ENCODE measurements around the gene LRP1B.

The LRP1B gene

GRCh38 chr2:142131010-142131669, at the start of gene LRP1B:
TSS of gene LRP1B (minus strand) at chr2:142131016. CDS start at chr2:142130729, 287 bp downstream.
- peak; percentile 3 to 51 for DNase-seq (ENCODE audit: low read depth in 1 of 2, low spot score in 1 of 2)
- in situ Hi-C loops (cut with HindIII; ENCODE audit: low pct_unique_long_range_greater_than_20kb, low sequenced_read_pairs) = no loop called here
- TF ChIP-seq JUND (IDR thresholded peaks at IDR 0.05; ENCODE audit: low read depth) = no peak

- in situ Hi-C loops (cut with HindIII; ENCODE audit: low pct_unique_long_range_greater_than_20kb, low sequenced_read_pairs) = no loop called here
- DNase-seq (ENCODE audit: low read depth in 1 of 2, low spot score in 1 of 2) = no peak
These were observed 48.9 kb upstream of the LRP1B start for GRCh38 chr2:142179686-142180085.

GRCh38 chr2:142178604-142179003, 47.8 kb upstream of the LRP1B start:
- no peak for DNase-seq (ENCODE audit: low read depth in 1 of 2, low spot score in 1 of 2)
- in situ Hi-C loops (cut with HindIII; ENCODE audit: low pct_unique_long_range_greater_than_20kb, low sequenced_read_pairs) = no loop called here
- no peak for TF ChIP-seq JUND (IDR thresholded peaks at IDR 0.05; ENCODE audit: low read depth)

More at GRCh38 chr2:142179686-142180085, 48.9 kb upstream of the LRP1B start:
- TF ChIP-seq JUND (IDR thresholded peaks at IDR 0.05; ENCODE audit: low read depth) = no peak

- in situ Hi-C loops (cut with HindIII; ENCODE audit: low pct_unique_long_range_greater_than_20kb, low sequenced_read_pairs) = no loop called here
- DNase-seq (ENCODE audit: low read depth in 1 of 2, low spot score in 1 of 2) = no peak
- TF ChIP-seq JUND (IDR thresholded peaks at IDR 0.05; ENCODE audit: low read depth) = no peak
These were observed 46.1 kb upstream of the LRP1B start for GRCh38 chr2:142176941-142177340.

- in situ Hi-C loops (cut with HindIII; ENCODE audit: low pct_unique_long_range_greater_than_20kb, low sequenced_read_pairs) = no loop called here
- no peak for DNase-seq (ENCODE audit: low read depth in 1 of 2, low spot score in 1 of 2)
- TF ChIP-seq JUND (IDR thresholded peaks at IDR 0.05; ENCODE audit: low read depth) = no peak
These were observed 45.1 kb upstream of the LRP1B start for GRCh38 chr2:142175813-142176338.

GRCh38 chr2:142174176-142174575, 43.4 kb upstream of the LRP1B start:
- in situ Hi-C loops (cut with HindIII; ENCODE audit: low pct_unique_long_range_greater_than_20kb, low sequenced_read_pairs) = no loop called here
- no peak for DNase-seq (ENCODE audit: low read depth in 1 of 2, low spot score in 1 of 2)
- TF ChIP-seq JUND (IDR thresholded peaks at IDR 0.05; ENCODE audit: low read depth) = no peak

- DNase-seq (ENCODE audit: low read depth in 1 of 2, low spot score in 1 of 2) = no peak
- in situ Hi-C loops (cut with HindIII; ENCODE audit: low pct_unique_long_range_greater_than_20kb, low sequenced_read_pairs) = no loop called here
- TF ChIP-seq JUND (IDR thresholded peaks at IDR 0.05; ENCODE audit: low read depth) = no peak
These were observed 40.0 kb upstream of the LRP1B start for GRCh38 chr2:142170847-142171246.

GRCh38 chr2:142165790-142166189, 35.0 kb upstream of the LRP1B start:
- no peak for TF ChIP-seq JUND (IDR thresholded peaks at IDR 0.05; ENCODE audit: low read depth)
- in situ Hi-C loops (cut with HindIII; ENCODE audit: low pct_unique_long_range_greater_than_20kb, low sequenced_read_pairs) = no loop called here
- DNase-seq (ENCODE audit: low read depth in 1 of 2, low spot score in 1 of 2) = peak; percentile 2 to 61

- no peak for TF ChIP-seq JUND (IDR thresholded peaks at IDR 0.05; ENCODE audit: low read depth)
- no peak for DNase-seq (ENCODE audit: low read depth in 1 of 2, low spot score in 1 of 2)
- in situ Hi-C loops (cut with HindIII; ENCODE audit: low pct_unique_long_range_greater_than_20kb, low sequenced_read_pairs) = no loop called here
These were observed 22.8 kb upstream of the LRP1B start for GRCh38 chr2:142153601-142154000.

GRCh38 chr2:142150453-142150852, 19.6 kb upstream of the LRP1B start:
- in situ Hi-C loops (cut with HindIII; ENCODE audit: low pct_unique_long_range_greater_than_20kb, low sequenced_read_pairs) = no loop called here
- no peak for DNase-seq (ENCODE audit: low read depth in 1 of 2, low spot score in 1 of 2)
- TF ChIP-seq JUND (IDR thresholded peaks at IDR 0.05; ENCODE audit: low read depth) = no peak

- no peak for TF ChIP-seq JUND (IDR thresholded peaks at IDR 0.05; ENCODE audit: low read depth)
These were observed 13.7 kb upstream of the LRP1B start for GRCh38 chr2:142144547-142144946.

GRCh38 chr2:142142595-142142994, 11.8 kb upstream of the LRP1B start:
- no peak for DNase-seq (ENCODE audit: low read depth in 1 of 2, low spot score in 1 of 2)
- TF ChIP-seq JUND (IDR thresholded peaks at IDR 0.05; ENCODE audit: low read depth) = no peak
- in situ Hi-C loops (cut with HindIII; ENCODE audit: low pct_unique_long_range_greater_than_20kb, low sequenced_read_pairs) = no loop called here

More at GRCh38 chr2:142144547-142144946, 13.7 kb upstream of the LRP1B start:
- DNase-seq (ENCODE audit: low read depth in 1 of 2, low spot score in 1 of 2) = no peak
- in situ Hi-C loops (cut with HindIII; ENCODE audit: low pct_unique_long_range_greater_than_20kb, low sequenced_read_pairs) = no loop called here

GRCh38 chr2:142140434-142140845, 9.6 kb upstream of the LRP1B start:
- in situ Hi-C loops (cut with HindIII; ENCODE audit: low pct_unique_long_range_greater_than_20kb, low sequenced_read_pairs) = no loop called here
- peak in 1 of 2 experiments; percentile 35 for DNase-seq (ENCODE audit: low read depth in 1 of 2, low spot score in 1 of 2)
- TF ChIP-seq JUND (IDR thresholded peaks at IDR 0.05; ENCODE audit: low read depth) = no peak

GRCh38 chr2:142139384-142139783, 8.6 kb upstream of the LRP1B start:
- no peak for TF ChIP-seq JUND (IDR thresholded peaks at IDR 0.05; ENCODE audit: low read depth)
- DNase-seq (ENCODE audit: low read depth in 1 of 2, low spot score in 1 of 2) = no peak
- in situ Hi-C loops (cut with HindIII; ENCODE audit: low pct_unique_long_range_greater_than_20kb, low sequenced_read_pairs) = no loop called here

All from T47D (cell line).